Measurements from ENCODE around the gene IFT27.
"Not testable (repeated sequence)": the region's sequence is repeated elsewhere in the genome, so short reads cannot be mapped to it uniquely, and the experiment has no call there.

The IFT27 gene

DNA sequence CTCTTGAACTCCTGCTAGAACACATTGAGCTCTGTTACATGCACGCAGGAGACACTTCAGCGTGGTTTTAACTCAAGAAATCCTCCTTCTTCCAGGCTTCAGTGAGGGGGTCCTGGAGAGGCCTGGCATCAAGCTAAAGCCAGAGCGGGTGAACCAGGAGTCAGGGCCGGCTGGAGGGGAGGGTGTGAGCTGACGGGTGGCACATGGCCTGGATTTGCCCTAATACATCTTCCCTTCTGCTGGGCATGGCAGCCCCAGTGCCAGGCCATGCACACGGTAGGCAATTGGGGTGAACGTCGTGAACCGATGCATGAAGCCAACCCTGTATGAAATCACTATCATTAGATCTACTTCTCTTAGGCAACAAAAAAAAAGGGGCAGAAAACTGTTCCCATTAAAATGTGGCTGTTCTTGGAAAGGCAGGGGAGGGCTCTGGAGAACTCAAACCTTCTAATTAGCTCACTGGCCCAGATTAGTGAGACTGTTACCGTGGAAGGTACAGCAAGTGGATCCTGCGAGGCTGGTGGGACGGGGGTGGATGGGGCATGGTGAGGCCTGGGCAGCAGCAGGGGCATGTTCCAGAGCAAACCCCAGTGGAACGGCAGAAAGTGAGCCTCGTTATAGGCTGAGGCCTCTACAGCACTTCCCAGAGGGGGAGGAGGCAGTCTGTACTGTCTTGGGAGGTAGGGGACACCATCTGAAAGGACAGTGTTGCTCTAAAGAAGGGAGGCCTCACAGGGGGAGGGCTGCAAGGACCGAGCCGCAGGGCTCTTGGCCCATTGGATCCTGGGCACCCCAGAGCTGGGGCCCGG lies 10.6 kb downstream of the IFT27 start:
- no peak for DNase-seq (ENCODE audit: low read depth, low spot score)

DNA sequence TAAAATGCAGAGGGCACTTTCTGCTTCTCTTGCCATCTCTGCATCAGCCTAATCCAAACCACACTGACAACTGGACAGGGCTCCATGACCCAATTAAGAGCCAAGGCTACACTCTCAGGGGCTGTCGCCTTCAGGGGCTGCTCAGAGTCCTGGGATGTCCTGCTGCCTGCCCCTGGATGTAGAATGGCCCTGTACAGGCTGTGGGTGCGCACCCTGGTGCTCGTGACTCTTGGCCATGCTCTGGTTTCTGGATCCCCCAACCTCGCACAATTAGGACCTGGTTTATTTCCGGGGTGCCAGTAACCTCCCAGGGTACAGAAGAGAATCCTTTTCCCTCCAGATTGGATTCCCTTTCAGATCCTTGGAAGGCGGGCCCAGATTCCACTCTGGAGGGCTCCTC lies 11.3 kb downstream of the IFT27 start:
- no peak for DNase-seq (ENCODE audit: low read depth, low spot score)

DNA sequence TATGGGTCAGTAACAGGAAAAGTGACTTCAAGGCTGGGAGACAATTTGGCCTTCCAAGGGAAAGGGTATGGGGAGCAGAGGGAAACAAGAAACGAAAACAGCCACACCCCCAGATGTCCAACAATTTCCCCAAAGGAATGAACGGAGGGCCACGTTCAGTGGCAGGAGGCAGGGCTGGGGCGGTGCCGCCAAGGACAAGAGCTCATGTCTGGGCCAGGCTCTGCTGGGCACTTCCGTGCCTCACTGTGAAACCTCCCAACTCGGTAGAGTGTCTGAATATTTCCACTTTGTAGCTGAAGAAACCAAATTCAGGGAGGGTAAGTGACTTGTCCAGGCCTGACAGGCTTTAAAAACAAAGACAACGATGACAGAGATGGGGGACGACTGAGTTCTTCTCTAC lies 11.9 kb downstream of the IFT27 start:
- DNase-seq (ENCODE audit: low read depth, low spot score) = no peak

DNA sequence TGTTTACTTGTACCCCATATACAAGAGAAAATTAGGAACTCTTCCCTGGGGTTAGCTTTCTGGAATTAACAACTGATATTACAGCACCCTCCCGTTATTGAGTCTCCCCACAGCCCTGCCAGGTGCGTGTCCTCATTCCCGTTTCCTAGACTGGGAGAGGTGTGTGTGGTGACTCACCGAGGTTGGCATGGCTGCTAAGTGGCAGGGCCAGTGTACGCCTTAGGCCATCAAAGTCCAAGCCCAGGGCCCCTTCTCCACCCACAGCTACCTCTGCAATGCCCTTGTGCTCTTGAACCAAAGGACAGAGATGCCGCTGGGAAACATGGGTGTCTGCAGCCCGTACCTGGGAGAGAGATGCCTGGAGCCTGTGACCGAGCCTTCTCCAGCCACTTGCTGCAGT lies 12.3 kb downstream of the IFT27 start:
- DNase-seq (ENCODE audit: low read depth, low spot score) = no peak

DNA sequence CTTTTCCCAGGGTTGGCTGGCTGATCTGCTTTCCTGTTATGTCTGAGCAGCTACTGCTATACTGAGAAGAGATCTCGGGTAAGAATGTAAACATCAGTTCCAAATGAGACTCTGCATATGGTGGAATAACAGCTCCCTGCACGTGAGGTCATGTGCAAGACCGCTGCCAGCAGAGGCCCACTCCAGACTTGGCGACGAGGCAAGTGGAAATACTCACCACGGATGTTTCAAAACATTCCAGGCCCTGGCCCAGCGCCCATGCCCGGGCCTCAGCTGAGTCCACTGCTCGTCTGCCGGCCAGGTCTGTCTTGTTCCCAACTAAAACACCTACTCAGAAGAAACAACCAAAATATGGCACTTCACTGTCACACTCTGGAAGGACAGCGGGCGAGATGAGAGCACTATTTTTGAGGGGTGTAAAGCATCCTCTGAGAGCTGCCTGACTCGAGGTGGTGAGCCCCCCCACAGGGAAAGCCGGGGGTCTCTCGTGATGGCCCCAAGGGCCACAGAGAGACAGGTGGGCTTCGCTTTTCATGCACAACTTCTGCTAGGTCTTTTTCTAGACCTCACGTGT lies 13.1 kb downstream of the IFT27 start:
- DNase-seq (ENCODE audit: low read depth, low spot score) = no peak

DNA sequence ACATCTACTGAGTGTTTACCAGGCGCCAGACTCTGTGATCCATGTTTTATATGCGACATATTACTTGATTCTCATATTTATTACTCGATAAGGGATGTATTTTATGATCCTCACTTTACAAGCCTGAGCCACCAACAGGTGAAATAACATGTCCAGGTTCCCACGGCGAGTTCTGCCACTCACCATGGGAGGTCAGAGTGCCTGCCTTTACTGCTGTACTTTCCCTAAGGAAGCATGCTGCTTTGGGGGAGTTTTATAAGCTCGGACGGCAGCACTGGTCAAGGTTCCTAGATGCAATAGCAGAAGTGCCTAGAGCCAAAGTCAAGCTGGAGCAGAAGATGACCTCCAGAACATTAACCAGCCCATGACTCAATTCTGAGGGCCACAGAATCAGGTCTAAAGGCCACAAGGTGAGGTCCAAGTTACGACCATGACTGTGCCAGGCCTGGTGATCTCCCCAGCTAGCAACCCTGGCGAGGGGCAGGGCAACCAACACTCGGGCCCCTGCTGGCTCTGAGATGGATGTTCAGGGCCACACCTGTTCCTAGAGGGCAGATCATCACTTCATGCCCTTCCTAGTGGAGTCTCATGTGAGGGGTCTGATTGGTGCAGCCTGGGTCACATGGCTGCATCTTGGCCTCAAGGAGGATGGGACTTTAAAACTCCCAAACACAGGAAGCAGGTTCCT lies 14.2 kb downstream of the IFT27 start:
- no peak for DNase-seq (ENCODE audit: low read depth, low spot score)

DNA sequence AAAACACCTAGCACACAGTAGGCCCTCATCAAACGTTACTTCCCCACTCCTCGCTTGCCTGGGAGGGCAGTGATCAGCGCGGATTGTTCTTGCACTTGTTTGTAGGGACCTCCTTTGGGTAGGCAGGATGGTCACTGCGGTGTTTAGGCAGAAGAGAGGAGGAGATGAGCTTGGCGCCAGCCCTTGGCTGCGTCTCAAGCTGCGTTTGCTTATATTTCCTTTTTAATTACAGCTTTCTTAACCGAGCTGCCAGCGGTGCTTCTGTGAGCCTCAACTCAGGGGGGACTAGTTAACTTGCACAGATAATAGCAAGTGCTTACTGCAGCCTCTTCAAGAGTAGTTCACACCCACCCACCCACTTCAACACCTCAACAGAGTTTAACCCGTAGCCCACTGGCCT lies 15.1 kb downstream of the IFT27 start:
- DNase-seq (ENCODE audit: low read depth, low spot score) = no peak

DNA sequence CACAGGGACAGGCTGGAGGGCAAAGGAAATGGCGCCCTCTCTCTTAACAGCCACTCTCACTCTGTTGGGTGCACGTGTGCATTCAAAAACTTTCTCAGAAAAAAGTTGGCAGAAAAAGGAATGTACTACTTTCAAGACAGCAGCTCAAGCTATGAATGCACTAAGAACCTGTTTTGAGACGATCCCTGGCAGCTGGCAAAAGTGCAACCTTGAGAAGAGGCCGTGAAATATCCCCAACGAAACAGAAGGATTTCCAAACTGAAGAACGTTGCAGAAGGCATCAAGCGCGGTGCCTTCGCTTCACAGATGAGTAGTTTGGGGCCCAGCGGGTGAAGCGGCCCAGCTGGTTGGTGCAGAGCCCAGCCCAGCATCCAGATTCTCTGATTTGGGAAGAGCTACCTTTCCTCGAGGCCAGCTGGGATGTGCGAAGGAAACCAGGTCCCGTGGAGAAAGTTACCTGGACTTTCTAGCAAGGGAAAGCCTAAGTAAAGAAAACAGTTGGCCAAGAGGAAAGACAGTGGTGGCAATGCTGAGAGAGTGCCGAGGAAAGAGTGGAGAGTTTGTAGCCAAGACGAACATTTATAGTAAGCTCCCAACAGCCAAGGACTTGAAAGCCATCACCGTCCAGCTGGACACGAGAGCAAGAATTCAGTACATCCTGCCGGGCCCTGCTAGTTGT lies 16.3 kb downstream of the IFT27 start:
- DNase-seq (ENCODE audit: low read depth, low spot score) = no peak

DNA sequence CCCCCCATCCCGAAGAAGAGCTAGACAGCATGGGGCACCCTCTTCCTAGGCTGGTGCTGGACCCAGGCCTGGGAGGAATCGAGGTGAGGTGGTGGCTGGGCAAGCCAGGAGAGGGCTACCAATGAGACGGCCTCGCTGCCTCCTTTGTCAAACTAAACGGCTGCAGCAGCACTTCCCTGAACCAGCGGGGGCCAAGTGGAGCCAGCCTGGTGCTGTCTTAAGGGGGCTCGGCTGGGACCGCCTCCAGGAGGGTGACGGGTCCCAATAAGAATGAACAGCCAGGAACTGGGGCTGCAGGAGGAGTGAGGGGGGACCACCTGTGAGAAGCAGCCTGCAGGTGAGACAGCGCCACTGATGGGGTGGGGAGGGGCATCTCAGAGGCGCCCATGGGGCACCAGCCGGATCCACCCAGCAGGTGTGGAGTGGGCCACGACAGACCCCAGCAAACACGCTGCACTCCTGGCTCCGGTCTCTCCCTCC lies 17.1 kb downstream of the IFT27 start:
- no peak for DNase-seq (ENCODE audit: low read depth, low spot score)

DNA sequence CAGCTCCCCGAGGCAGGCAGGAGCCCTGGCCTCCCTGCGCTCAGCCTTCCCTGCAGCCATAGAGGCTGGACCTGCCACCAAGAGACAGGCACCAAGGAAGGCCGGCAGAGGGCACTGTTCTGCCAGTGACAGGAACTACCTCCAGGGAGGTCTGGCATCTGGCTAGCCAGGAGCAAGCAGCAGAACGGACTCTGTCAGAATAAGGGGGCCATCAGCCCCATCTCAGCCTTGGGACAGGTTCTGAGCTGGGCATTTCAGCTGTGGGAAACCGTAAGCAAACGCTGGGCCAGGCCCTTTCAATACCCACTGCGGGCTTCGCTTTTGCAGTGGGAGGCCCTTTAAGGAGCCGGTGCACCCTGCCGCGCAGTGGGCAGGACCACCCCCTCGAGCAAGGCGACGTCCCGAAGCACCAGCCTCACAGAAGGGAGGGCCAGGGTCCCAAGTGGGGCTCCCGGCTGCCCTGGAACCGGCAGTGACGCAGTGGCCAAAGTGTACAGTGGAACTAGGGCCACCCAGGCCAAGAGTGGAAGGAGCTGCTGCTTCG lies 18.2 kb downstream of the IFT27 start:
- peak; percentile 39 for DNase-seq (ENCODE audit: low read depth, low spot score)

DNA sequence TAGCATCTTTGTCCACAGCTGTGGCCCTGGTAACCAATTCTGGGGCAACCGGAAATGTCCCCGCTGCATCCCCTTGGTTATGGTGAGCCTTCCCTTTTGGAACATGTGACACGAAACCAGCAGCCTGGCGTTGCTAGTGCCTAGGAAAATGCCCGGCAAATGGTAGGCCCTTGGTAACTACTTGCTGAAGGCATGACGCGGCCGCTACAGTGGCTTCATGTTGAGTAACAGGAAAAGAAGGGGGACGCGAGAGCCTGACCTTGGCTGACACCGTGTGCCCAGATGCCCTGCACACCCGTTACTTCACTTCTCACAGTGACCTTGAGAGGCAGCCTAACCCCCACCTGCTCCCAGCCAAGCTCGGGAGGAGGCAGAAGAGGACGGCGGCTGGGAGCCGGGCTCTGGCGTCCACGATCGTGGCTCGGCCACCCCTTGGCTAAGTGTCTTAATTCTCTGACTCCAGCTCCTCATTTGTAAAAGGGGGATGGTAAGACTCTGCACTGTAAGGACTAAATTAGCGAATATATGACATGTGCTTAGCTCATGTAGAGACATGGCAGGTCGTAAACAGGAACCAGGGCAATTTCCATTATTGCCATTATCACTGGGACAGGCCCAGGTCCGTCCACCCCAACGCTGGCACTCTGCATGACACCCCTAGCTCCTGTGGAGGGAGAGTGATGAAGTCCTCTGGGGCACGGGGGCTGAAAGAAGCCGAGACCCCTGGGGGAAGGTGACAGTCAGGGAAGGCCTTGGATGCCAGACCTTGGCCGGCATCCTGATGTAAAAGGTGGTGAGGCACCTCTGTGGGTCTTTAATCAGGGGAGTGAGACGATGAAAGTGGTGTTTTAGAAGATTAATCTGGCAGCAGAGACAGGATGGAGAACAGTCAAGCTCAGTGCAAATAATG lies 18.9 kb downstream of the IFT27 start:
- no peak for DNase-seq (ENCODE audit: low read depth, low spot score)

DNA sequence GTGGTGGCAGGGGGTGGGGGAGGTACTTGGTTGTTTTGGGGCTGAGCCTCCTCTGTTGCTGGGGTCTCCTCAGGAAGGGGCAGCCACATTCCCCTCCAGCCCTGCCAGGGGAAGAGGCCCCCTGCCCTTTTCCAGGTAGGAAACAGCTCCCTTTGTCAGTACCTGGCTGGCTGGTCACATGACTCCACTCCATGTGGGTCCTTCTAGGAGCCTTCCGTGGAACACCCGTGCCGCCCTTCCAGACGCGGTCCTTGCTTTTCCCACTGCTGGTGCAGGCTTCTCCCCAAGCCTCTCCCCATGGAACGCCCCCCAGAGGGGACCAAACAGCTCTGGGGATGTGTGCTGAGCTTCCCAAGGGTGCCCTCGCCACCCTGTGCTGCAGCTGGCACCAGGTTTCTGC lies 19.9 kb downstream of the IFT27 start:
- DNase-seq (ENCODE audit: low read depth, low spot score) = no peak

DNA sequence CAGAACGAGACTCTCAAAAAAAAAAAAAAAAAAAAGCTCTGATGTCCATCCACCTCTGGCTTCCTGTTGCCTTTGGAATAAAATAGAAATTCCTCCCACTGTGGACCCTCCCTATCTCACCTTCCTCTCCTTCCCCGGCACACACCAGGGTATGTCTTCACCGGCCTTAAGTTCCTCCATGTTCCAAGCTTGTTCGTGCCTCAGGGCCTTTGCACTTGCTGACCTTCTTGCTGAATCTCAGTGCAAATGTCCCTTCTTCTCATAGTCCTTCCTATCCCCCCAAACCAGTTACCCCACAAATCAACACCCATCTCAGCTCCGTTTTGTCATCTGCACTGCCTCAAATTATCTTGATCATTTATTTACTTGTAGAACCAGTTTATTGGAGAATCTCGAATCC lies 20.6 kb downstream of the IFT27 start:
- DNase-seq (ENCODE audit: low read depth, low spot score) = no peak

DNA sequence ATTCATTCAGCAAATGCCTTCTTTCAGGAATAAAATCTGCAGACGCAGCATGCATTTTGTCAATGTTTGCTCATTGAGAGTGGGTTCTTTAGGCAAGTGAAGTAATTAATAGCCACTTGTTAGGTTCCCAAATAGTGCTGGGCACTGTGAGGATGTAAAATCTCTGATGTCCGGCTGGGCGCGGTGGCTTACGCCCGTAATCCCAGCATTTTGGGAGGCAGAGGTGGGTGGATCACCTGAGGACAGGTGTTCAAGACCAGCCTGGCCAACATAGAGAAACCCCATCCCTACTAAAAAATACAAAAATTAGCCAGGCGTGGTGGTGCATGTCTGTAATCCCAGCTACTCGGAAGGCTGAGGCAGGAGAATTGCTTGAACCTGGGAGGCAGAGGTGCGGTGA lies 21.0 kb downstream of the IFT27 start:
- not testable (repeated sequence) for DNase-seq (ENCODE audit: low read depth, low spot score)

DNA sequence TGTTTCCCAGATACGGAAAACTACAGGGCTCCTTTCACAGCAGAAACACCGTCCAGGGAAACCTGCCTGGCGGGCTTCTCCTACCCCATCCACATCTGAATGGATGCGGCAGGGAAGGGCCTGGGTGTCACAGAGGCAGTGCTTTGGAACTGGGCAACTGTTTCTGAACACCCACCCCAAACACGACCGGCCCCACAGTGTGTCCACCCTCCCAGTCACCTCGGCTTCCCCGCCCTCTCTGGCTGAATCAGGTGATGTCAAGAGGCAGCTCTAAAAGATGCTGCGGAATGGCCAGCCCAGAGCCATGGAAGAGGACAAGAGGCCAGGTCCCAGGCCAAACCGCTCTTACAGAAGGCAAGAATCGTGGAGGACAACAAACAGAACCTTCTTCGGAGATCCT lies 22.0 kb downstream of the IFT27 start:
- DNase-seq (ENCODE audit: low read depth, low spot score) = no peak

DNA sequence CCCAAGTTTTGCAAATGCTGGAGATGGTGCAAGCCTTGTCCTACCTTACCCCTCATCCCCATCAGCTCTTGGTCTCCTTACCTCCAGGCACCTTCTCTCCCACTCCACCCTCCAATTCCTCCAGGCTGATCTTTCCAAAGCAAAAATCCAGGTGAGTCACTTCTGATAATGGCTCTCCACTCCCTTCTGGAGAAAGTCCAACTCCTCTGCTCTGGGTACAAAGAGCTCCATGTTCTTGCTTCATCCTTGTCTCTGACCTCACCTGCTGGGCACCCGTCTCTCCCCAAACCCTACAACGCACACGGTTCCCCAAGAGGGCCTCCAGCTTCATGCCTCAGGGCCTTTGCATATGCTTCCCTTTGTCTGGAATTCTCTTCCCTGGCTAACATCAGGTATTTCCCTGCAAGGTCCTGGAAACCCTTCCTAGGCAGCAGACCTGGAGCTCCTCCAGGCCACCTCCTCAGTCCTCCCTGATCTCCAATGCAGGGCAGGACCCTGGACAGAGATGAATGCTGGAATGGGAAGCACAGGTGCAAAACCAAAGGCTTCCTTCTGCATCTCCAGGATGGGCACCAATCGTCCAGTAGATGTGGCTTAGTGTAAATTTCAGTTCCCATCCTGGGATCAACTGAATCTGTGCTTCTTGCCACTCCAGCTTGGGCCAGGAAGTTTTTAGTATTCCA lies 22.7 kb downstream of the IFT27 start:
- no peak for DNase-seq (ENCODE audit: low read depth, low spot score)

DNA sequence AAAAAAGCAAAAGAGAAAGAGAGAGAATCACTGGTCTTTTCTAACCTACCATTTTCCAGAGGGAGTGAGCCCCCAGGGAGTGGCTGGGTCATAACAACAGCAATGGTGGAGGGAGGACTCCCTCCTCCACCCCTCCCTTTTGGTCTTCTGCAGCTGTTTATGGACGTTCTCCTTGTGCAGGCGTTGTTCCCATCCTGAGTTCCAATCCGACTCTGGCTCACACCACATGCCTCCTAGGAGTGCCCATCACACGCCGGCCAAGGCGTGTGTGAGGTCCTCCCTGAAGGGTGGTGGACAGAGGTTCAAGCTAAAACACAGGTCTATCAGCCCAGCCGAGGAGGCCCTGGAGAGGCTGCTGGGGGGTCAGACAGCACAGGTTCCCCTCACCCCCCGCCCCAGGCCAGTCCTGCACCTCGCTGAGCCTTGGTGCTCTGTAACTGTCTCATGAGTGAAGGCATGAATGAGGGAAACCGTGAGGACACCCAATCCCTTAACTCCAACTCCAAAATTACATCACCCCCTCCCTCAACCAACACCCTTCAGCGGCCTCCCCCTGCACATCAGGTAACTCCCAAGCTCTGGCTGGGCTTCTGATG lies 29.4 kb downstream of the IFT27 start:
- DNase-seq (ENCODE audit: low read depth, low spot score) = no peak

DNA sequence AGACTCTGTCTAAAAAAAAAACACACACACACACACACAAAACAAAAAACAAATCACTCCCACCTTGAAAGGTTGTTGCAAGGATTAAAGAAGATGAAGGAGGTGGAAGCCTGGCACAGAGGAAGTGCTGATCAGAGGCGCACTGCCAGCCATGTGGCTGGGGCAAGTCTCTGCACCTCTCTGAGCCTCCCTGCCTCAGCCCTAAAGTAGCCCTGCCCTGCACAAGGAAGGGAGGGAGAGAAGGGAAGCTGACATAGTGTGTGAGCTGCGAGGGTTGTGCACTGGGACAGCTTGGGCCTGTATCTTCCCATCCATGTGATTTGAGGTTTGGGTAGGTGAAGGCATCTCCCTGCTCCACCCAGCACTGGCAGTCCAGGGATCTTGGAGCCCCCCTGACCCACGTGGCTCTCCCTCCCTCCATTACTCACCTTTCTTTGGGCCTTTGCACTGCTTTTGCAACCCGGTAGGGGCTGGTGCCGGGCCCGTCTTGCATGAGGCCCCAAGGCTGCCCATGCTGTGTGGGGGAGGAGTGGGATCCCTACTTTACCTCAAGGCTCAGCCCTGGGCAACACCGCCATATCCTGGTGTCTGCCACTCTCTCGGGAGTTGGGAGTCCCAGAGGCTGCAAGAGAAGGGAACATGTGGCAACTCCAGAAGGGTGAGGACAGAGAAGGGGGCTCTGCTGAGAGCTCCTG lies 30.5 kb downstream of the IFT27 start:
- DNase-seq (ENCODE audit: low read depth, low spot score) = no peak

DNA sequence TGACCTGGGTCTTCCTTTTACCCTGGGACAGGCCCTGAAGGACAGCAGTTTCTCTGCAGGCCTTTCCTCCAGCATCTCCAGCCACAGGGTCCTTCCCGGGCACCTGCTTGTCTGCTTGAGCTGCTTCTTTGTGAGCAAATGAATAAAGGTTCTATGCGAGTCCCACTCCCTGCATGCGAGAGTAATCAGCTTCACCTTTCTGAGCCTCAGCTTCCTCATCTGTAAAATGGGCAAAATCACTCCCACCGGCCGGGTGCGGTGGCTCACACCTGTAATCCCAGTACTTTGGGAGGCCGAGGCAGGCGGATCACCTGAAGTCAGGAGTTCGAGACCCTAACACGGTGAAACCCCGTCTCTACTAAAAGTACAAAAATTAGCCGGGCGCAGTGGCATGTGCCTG lies 31.1 kb downstream of the IFT27 start:
- no peak for DNase-seq (ENCODE audit: low read depth, low spot score)
